Superior temporal gyrus (tissue), 1 donor: ENCODE data around the gene CCL15.
"Not testable (repeated sequence)": the region's sequence is repeated elsewhere in the genome, so short reads cannot be mapped to it uniquely, and the experiment has no call there.

ENCODE experiments used
- DNase-seq: peaks from one replicate; pipeline ENCODE4 v3.0.0-alpha.2; 2016; ENCODE audit errors: extremely low spot score

Gene CCL15, protein sequence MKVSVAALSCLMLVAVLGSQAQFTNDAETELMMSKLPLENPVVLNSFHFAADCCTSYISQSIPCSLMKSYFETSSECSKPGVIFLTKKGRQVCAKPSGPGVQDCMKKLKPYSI

DNA sequence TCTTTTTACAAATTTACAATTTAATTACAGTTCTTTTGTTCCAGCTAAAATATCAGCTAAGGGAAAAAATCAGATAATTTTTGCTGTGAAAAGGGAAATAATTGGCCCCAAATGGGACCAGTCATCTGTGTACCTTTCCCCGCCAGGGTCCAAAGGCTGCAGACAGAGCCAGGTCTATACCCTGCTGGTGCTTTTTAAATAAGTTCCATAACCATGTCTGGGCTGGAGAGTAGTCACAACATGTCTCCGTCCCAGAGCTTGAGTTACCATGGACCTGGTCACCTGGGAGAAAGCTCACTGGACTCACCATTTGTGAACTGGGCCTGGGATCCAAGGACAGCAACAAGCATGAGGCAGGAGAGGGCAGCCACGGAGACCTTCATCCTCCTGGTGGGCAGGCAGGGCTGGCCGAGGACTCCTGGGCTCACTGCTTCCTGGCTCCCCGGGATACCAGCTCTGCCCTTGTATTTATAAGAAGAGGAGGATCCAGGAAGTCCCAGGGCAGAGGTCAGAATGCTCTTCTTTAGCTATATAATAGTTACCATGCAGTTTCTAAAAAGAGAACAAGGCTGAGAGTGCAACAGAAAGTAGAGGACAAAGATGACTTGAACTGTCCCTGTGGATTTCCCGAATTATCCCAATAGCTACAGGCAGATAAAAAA lies at the start of gene CCL15:
CCL15 (minus strand) TSS at position 444 of the 662 bp plus-strand sequence; CDS start at position 383, 61 bp downstream.
- no peak for DNase-seq

DNA sequence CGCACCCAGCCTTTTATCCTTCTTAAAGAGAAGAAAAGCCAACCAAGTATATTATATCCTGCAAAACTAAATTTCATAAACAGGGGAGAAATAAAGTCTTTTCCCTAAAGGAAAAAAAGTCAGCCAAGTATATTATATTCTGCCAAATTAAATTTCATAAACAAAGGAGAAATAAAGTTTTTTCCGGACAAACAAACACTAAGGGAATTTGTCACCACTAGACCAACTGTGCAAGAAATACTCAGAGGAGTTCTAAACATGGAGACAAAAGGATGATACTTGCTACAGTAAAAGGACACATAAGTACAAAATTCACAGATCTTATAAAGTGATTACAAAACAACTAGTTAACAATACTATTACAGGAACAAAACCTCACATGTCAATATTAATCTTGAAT lies 48.3 kb upstream of the CCL15 start:
- no peak for DNase-seq

DNA sequence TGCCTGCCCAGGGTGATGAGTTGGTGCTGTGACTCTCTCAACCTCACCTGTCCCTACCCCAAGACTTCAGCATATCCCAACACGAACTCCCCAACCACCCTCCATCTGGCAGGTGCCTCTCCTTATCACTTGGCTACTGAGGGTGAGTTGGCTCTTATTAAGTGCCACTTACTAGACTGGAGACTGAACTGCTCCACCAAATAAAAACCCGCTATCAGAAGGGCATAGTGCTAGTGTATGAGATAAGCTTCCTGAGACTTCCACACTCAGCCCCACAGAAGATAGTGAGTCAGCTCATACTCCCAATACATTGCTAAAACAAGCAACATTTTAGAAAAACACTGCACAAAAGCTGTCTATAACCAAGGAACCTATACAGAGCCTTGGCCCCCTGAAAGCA lies 46.7 kb upstream of the CCL15 start:
- DNase-seq = no peak

DNA sequence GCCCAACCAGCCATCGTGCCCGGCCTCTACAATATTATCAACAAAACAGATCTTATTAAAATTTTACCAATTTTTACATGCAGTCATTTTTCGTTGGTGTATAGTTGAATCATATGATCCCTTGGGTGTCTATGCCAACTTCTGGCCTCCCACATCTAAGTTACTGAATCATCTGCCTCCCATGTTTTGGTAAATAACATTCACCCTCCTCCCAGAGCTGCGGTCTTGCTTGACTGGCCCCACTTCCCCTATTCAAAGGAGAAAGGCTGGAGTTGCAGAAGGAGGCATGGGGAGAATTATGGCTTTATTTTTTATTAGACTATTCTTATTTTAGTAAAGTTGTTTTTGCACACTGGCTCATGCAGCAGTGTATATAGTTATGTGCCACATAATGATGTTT lies 34.9 kb upstream of the CCL15 start:
- DNase-seq = no peak

DNA sequence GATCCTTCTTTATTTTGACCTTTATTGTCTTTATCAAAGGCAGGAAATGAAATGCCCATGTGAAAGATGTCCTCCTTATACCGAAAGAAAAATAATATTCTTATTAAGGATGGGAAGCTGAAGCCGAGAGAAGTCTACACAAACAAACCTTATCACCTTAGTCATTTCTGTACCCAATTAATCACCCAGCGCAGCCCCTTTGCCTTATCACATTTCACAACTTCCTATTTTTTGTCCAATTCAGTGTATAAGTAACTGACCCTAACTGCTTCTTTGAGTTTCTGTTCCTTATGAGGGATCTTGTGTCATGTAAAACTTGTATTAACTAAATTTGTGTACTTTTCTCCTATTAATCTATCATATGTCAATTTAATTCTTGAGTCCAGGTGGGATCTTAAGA lies 32.8 kb upstream of the CCL15 start:
- no peak for DNase-seq

DNA sequence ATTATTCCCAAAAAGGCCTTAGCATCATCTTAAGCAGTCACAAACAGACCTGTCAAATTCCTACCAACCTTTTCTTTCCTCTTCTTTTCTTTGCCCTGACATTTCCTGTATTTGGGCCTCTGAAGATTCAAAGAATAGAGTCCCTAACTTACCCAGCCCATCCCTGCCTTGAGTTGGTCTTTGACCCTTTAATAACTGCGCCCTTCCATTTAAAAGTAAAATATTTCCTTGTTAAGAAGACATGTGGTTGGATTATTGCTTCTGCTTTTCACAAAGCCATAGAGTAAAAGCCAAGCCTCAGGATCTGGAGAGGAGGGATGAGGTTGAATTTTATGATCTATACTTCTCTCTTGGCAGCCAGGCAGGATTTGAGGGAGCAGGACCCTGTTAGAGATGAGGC lies 29.6 kb upstream of the CCL15 start:
- no peak for DNase-seq

DNA sequence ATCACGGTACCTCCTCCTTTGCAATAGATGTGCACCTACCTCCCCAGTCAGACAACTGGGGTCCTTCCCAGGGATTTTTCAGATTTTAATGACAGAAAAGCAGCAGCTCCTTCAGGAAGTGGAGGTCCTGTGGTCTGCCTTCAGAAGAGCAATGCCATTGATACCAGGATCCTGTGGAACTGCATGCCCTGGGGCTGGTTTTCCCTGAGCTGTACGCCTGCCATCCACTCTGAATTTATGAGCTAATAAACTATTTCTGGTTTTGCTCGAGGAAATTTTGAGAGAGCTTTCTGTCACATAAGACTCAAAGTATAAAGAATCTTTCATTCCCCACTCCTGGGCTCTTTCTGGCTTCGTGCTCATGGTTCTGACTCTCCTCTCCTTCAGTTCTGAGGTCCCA lies 26.4 kb upstream of the CCL15 start:
- no peak for DNase-seq

DNA sequence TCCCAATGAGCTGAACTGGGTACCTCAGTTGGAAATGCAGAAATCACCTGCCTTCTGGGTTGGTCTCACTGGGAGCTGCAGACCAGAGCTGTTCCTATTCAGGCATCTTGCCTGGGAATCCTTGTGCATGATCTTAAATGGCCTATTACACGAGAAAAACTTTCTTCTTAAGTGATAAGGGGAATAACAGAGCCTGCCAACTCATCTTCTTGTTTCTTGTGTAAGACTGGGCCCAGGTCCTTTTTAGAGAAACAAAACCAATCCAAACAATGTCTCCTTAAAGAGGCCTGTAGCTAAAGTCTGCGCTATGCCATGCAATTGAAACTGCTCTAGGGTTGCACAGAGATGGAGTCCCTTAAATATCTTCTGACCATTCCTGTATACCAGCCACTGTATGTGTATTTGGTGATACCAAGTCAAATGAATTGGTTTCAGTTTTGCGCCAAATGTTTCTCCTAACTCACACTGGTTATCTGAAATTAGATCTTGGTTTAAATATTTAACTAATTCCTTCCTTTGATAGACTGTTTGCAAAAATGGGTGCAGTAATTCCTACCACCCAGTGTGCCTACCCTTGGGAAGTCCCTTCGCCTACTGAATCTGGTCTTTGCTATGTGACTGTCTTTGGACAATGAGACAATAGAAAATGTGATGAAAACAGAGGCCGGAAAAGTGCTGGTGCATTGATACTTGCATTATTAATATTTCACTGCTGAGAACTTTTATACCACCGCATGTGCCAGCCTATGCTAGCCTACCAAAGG lies 22.9 kb upstream of the CCL15 start:
- DNase-seq = no peak

DNA sequence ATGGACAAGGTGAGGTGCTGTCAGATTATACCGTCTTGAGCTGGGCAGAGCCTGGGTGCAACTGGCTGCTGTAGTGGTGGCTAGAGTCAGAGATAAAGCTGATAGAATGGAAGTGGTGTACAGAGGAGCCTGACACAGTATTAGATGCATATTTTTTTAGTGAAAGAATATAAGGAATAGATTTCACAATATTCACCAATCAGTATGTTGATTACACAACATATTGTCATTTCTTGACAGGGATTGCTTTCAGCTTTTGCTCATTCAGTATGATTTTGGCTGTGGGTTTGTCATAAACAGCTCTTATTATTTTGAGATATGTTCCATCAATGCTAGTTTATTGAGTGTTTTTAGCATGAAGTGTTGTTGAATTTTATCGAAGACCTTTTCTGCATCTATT lies 18.1 kb upstream of the CCL15 start:
- no peak for DNase-seq

DNA sequence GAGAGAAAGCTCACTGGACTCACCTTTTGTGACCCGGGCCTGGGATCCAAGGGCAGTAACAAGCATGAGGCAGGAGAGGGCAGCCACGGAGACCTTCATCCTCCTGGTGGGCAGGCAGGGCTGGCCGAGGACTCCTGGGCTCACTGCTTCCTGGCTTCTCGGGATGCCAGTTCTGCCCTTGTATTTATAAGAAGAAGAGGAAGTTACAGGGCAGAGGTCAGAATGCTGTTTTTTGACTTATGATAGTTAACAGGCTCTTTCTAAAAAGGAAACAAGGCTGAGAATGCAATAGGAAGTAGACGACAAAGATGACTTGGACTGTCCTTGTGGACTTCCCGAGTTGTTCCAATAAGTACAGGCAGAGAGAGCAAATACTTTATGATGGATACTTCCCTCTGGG lies 16.4 kb upstream of the CCL15 start, which contains the start of gene CCL23:
CCL23 (minus strand) TSS at position 174 of the 400 bp plus-strand sequence; CDS start at position 99, 75 bp downstream.
- no peak for DNase-seq

DNA sequence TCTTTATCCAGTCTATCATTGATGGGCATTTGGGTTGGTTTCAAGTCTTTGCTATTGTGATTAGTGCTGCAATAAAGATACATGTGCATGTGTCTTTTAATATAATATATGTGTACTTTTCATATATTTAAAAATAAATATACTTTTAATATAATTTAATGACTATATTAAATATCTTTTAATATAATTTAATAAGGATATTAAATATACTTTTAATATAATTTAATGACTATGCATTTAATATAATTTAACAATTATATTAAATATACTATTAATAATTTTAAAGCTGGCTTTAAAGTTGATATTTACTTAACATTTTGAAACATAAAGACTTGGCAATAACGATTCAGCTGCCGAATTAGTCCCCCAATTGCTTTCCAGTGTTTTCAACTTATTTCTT lies 15.2 kb upstream of the CCL15 start:
- DNase-seq = no peak

DNA sequence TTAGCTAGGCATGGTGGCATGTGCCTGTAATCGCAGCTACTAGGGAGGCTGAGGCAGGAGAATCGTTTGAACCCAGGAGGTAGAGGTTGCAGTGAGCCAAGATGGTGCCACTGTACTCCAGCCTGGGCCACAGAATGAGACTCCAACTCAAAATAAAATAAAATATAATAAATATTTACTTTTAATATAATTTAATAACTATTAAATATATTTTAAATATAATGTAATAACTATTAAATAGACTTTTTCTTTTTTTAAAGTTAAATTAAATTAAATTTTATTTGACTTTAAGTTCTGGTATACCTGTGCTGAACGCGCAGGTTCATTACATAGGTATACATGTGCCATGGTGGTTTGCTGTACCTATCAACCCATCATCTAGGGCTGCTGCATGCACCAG lies 14.5 kb upstream of the CCL15 start:
- not testable (repeated sequence) for DNase-seq

DNA sequence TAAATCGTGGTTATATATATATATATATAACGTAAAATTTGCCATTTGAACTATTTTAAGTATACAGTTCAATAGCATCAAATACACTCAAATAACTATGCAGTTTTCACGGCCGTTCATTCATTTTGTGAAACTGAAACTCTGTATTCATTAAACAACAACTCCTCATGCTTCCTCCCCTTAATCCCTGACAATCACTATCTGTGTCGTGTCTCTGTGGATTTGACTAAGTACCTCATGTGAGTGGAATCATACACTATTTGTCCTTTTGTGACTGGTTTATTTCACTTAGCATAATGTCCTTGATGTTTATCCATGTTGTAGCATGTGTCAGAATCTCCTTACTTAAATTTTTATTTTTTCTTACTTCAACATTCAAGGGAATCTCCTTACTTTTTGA lies 13.6 kb upstream of the CCL15 start:
- no peak for DNase-seq

DNA sequence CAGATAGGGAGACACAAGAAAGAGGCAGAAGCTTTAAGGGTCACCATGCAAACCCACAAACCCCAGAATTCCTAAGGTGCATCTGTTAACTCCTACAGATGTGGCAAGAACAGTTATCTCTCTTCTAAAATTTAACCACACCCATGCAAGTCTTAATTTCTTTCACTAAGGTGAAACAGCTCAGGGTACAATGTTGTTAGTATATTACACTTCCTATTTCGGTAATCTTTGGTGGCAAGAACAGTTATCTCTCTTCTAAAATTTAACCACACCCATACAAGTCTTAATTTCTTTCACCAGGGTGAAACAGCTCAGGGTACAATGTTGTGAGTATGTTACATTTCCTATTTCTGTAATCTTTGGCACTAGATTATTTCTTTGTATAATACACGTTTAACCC lies 9.8 kb upstream of the CCL15 start:
- no peak for DNase-seq

DNA sequence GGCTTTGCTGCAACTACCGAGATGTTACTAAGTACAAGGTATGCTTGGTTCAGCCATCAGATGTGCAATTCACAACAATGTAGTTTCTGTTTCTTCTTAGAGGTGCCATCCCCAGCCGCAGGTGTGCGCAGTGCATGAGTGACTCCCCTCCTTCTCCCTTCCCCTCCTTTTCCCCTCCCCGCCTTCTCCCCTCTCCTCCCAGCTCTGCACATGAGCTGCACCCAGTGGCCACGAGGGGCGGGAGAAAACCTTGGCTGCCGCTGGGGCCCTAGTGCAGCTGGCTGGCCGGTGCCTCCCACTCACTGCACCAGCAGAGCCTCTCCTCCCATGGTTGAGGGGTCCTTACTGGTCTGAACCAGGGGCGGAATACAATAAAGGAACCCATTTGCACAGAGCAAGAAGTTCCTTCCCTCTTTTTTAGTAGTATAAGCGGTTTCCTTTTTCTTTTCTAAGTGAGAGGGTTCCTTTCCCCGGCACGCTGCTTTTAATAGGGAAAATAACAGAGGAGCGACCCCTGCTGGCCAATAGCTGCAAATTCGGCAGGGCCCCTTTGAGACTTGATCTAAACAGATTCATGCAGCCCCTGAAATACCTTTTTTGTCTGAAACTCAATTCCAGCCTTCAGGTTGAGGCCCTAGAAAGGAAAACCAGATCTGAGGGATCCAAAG lies 7.8 kb upstream of the CCL15 start:
- DNase-seq = no peak

DNA sequence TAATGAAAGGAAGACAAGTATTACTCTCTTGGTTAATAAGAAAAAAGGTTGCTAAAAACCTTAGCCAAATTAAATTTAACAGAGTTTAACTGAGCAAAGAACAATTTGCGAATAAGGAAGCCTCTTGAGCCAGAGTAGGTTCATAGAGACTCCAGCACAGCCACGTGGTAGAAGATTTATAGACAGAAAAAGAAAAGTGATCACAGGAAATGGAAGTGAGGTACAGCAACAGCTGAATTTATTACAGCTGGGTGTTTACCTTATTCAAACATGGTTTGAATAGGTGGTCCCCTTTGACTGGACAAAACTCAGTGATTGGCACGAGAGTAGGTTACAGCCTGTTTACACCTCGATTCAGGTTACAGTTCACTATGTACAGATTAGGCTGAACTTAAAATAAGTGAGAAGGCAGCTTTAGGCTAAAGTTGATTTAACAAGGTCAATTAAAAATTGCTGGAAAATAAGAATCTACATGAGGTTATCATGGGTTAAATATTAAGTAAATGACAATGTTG lies 3.3 kb upstream of the CCL15 start:
- no peak for DNase-seq

DNA sequence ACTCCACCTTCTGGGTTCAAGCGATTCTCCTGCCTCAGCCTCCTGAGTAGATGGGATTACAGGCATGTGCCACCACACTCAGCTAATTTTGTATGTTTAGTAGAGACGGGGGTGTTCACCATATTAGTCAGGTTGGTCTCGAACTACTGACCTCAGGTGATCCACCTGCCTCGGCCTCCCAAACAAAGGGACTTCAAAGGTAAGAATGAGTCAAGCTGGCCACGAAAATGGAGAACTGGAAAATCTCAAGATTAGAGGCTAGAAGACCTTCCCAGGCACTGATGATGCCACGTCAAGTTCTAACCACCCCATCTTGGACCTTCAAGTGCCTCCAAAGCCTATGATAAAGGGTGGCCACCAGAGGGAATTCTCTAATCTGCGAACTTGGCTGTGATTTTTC lies 1.3 kb upstream of the CCL15 start:
- no peak for DNase-seq

DNA sequence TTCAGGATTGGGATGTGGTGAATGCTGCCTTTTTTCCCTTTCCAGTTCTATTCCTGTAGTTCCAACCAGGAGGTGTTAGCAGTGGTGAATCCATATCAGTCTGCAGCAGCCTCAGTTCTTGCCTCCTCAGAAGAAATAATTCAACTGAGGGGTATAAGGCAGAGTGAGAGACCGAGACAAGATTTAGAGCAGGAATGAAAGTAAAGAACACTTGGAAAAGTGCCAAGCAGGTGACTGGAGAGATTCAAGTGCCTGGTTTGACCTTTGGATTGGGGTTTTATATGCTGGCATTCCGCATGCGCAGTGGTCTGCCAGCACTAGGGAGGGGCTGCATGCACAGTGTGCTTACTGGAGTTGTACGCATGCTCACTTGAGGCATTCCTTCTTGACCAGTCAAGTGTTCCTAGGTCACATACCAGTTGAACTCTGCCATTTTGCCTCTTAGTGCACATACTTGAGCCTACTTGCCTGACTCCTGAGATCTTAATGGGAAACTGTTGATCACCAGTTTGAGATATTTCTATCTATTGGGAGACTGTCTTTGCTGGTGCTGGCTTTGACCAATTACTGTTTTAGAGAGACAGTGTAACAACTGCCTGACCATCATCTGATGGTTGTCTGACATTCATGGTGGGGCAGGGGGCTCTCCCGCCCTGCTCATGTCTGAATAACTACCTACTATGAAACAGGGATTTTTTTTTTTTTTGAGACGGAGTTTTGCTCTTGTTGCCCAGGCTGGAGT lies 680 bp upstream of the CCL15 start:
- no peak for DNase-seq

DNA sequence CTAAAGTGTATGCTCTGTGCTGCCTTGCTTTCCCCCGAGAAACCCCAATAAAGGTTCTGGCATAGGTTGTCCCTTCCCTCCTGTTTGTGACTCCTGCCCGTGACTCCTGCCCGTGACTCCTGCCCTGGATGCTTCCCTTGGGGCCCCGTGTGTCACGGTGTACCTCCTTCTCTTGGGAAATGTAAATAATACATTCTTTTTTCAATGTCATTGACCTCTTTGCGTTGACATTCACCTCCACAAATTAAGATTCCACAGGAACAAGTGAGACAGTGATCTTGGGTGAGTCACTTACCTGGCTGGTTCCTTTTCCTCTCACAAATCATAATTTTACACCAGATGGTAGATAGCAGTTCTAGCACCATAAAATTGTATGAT lies 632 bp downstream of the CCL15 start:
- DNase-seq = no peak

DNA sequence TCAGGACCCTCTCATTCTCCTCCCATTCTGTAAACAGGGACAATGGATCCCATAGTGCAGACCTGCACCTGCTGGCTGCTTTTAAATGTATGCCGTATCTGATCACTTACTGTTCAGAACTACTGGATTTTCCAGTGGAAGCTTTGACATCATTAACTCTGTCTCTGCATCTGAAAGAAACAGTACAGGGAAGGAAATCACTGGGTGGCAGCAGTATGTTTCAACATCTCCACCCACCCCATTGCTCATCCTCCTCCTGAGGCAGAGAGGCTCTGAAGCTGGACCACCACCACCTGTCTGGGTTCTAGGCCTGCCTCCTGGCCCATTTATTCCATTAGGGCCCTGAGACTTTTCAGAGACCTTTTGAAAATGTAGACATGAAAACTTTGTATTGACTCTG lies 2.6 kb downstream of the CCL15 start:
- DNase-seq = no peak

DNA sequence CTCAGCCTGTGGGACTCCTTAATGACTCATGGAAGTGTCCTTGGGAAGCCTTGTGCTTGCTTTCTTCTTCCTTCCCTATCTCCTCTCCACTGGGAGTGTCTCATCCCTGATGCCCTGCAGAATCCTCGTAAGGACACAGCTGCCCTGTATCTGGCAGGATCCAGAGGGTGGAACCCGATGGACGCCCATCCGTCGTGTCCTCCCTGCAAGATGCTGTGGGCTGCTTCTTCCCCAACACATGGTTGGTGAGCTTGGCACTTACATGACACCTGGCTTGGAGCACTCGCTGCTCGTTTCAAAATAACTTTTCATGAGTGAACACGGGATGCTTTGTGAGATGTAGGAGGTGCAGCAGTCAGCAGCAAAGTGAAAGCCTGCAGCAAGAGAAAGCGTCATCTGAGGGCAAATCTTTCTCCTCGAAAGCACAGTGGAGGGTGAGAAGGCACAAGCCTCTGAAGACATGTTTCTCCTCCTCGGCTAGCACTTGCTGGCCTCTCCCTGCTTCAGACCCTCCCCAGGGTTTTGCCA lies 3.3 kb downstream of the CCL15 start:
- DNase-seq = no peak

DNA sequence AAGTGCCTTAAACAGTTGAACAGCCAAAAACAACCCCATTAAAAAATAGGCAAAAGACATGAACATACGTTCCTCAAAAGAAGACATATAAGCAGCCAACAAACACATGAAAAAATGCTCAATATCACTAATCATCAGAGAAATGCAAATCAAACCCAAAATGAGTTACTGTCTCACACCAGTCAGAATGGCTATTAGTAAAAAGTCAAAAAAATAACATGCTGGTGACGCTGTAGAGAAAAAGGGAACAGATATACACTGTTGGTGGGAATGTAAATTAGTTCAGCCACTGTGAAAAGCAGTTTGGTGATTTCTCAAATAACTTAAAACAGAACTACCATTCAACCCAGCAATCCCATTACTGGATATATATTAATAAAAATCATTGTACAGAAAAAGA lies 6.0 kb downstream of the CCL15 start:
- not testable (repeated sequence) for DNase-seq
